Prostate gland (tissue), 2 donors: ENCODE results near the gene SPATA3.

Experiments used
- POLR2A ChIP-seq: fragments of 450-650 bp; IDR thresholded peaks from one replicate; pipeline ENCODE4 v1.6.1; 2016; ENCODE audit warnings: antibody characterized with exemption, mild to moderate bottlenecking
- POLR2AphosphoS5 ChIP-seq: sonication (generic); formaldehyde crosslinking; IDR thresholded peaks from one replicate; pipeline ENCODE4 v1.6.1; 2017; ENCODE audit warnings: antibody characterized with exemption
- TF ChIP-seq, protein P1 (sequence below), 4 experiments: fragments of 200-600 bp in 2 of 4; fragments of 450-650 bp in 2 of 4; sonication (generic) in 2 of 4; IDR thresholded peaks; 1 replicate in 3 of 4; 2 replicates in 1 of 4; pipeline ENCODE4 v1.5.1; 2016 to 2019; ENCODE audit warnings: antibody characterized with exemption in 4 of 4, mild to moderate bottlenecking in 2 of 4, moderate library complexity in 2 of 4

DNA sequence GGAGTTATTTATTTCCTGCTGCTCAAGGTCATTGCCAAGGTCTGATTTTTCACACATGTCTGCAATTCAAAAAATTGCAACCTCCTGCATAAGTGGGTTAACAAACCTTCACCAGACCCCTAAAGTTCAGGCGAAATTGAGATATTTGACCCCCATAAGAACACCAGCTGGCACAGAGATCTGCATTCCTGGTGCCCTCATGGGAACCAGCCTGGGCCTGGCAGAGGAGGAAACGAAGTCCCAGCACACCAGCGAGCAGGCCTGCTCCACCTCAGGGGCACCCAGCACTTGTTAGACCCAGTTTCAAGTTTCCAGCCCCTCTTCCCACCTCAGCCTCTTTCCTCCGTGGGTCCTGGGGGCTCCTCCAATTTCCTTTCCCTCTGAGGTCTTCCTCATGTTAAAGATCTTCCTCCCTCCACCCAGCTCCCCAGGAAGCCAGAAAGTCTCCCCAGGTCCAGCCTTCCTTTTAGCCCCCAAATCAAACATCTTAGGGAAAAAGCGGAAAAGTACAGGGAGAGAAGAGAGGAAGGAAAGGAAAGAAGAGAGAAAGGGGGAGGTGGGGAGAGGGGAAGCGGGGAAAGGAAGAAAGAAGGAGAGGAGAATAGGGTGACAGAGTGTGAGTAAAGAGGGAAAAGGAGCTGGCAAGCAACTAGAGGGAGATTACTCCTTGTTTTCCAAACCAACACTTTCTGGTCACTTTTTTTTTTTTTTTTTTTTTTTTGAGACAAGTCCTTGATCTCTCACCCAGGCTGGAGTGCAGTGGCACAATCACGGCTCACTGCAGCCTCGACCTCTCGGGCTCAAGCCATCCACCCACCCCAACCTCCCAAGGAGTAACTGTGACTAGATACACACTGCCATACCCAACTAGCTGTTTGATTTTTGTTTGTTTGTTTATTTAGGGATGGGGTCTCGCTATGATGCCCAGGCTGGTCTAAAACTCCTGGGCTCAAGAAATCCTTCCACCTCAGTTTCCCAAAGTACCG, 37.5 kb downstream of the SPATA3 start:
- TF ChIP-seq, protein P1, sequence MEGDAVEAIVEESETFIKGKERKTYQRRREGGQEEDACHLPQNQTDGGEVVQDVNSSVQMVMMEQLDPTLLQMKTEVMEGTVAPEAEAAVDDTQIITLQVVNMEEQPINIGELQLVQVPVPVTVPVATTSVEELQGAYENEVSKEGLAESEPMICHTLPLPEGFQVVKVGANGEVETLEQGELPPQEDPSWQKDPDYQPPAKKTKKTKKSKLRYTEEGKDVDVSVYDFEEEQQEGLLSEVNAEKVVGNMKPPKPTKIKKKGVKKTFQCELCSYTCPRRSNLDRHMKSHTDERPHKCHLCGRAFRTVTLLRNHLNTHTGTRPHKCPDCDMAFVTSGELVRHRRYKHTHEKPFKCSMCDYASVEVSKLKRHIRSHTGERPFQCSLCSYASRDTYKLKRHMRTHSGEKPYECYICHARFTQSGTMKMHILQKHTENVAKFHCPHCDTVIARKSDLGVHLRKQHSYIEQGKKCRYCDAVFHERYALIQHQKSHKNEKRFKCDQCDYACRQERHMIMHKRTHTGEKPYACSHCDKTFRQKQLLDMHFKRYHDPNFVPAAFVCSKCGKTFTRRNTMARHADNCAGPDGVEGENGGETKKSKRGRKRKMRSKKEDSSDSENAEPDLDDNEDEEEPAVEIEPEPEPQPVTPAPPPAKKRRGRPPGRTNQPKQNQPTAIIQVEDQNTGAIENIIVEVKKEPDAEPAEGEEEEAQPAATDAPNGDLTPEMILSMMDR (IDR thresholded peaks at IDR 0.05) = no peak
- TF ChIP-seq POLR2A (no peak), POLR2AphosphoS5 (no peak)
